HK-2 (cell line): ENCODE measurements around the gene PDE9A.
"Not testable (repeated sequence)": the region's sequence is repeated elsewhere in the genome, so short reads cannot be mapped to it uniquely, and the experiment has no call there.

Experiments used
- DNase-seq: peaks from one replicate; pipeline ENCODE4 v3.0.0-alpha.2; 2018; ENCODE audit not compliant: unreplicated experiment

PDE9A gene

GRCh38 chr21:42705346-42705745 is 51.9 kb downstream of the PDE9A start:
- DNase-seq = no peak

DNA sequence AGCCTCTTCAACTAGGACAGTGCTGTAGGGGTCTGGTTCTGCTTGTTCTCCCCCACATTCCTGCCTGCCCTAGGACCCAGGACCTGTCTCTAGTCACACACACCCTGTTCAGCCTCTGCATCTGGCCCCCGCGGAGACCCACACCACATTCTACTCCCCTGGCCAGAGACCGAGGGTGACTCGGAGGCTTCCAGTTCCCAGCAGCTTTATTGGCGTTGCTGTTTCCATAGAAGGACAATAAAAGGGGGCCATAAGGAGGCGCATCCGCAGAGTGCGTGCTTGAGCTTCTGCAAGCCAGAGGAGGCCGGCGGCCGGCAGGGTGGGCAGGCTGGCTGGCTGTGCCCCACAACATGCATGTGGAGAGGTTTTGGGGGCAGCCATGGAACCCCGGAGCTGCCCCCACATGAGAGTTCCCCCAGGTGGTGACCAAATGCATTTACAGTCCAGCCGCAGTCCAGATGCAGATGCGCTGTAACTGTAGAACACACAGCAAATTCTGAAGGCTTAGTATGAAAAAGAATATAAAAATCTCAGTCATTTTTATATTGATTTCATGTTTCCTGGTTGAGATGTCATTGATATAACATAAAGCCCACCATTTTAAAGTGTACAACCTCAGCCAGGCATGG is 52.4 kb downstream of the PDE9A start:
- no peak for DNase-seq

DNA sequence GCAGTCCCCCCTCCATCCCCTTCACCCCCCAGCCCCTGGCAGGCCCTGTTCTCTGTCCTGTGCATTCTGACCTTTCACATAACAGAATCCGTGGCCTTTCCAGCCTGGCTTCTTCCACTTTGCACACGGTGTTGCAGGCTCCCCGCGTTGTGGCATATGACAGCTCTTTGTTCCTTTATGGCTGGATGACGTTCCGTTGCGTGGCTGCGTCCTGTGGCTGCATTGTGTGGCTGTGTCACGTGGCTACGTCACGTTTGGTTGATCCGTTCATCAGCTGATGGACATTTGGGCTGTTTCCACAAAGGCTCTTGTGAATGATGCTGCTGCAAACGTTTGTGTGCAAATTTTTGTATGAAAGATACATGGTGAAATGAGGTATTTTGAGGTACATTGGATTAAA is 53.3 kb downstream of the PDE9A start:
- DNase-seq = no peak

DNA sequence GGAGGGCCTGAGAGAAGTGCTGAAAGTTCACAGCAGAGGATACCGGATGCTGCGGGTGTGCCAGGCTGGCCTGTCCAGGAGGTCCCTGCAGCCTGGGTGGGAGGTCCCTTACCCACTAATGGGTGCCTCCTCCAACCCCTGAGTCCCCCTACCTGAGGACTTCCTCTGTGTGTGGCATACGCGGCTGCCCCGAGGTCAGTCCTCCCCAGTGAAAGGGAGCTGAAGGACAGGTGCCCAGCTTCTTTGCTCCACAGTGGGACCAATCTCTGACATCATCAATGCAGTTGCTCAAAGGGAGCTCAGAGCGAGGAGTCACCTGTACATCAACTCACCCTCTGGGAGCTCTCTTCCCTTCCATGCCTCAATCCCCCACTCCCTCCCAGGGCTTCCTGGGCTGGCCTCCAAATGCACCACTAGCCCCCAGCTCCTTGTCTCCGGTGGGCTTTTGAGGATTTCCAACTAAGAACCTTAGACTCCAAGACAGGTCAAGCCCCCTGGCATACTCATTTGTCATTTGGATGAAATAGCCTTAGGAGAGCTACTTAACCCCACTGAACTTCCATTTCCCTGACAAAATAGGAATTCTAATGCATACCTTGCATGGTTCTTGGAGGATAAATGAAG is 53.9 kb downstream of the PDE9A start:
- no peak for DNase-seq

GRCh38 chr21:42708107-42708506 is 54.7 kb downstream of the PDE9A start:
- no peak for DNase-seq

- DNase-seq = not testable (repeated sequence)
These were observed 55.5 kb downstream of the PDE9A start for GRCh38 chr21:42708916-42709315.

GRCh38 chr21:42711667-42712066 is 58.2 kb downstream of the PDE9A start:
- no peak for DNase-seq

- DNase-seq = not testable (repeated sequence)
These were observed 62.0 kb downstream of the PDE9A start for GRCh38 chr21:42715427-42715826.

GRCh38 chr21:42716074-42716473 is 62.7 kb downstream of the PDE9A start:
- DNase-seq = no peak

DNA sequence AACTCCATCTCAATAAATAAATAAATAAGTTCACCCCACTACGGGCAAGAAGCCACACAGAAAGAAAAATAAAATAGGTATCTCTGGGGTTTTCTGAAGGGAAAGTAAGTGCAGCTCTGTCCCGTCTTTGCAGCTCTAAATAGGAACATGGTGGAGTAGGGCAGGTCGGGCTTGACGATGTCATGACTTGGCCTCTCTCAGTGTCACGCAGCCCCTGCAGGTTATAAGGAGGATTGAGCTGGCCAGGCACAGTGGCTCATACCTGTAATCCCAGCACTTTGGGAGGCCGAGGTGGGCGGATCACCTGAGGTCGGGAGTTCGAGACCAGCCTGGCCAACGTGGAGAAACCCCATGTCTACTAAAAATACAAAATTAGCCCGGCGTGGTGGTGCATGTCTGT is 67.1 kb downstream of the PDE9A start:
- not testable (repeated sequence) for DNase-seq

GRCh38 chr21:42721341-42721824 is 68.0 kb downstream of the PDE9A start:
- no peak for DNase-seq

DNA sequence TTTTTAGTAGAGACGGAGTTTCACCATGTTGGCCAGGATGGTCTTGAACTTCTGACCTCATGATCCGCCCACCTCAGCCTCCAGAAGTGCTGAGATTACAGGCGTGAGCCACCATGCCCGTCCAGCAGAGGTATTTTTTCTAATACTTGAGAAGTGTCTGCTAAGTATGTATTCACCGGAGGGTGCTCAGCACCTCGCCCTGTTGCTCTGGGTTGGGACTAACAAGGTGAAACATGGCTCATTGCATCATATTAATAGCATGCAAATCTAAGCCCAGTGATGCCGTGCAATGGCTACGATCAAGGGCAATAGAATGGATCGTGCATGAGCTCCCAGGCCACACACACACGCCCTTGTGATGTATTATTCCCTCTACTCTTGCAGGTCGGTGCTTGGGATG is 68.7 kb downstream of the PDE9A start:
- no peak for DNase-seq

DNA sequence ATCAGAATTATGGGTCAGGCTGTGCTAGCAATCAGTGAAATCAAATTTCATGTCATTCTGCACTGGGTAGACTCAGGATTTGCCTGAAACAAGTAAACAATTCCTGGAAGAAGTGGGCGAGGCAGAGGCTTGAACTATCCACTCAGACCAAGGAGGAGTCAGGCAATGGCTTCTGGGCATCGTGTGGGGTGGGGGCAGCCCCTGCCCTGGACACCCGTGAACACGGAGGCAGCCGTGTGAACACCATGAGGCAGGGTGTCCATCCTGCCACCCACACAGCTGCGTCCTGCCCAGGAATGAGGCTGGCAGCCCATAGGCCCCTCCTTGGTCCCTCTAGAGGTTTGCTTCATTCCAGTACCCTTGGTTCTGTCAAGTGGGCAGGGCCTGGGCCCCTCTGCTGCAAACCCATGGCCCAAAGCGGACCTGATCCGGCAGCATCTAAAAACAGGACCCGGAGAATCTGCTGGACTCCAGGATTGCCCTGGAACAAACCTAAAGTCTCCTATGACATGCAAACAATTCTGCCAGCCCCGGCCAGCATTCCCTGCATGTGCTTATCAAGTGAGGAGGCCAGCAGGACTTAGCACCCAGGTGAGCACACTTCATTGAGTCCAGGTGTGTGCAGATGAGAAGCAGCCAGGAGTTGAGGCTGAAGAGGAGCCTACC is 69.5 kb downstream of the PDE9A start:
- DNase-seq = no peak

DNA sequence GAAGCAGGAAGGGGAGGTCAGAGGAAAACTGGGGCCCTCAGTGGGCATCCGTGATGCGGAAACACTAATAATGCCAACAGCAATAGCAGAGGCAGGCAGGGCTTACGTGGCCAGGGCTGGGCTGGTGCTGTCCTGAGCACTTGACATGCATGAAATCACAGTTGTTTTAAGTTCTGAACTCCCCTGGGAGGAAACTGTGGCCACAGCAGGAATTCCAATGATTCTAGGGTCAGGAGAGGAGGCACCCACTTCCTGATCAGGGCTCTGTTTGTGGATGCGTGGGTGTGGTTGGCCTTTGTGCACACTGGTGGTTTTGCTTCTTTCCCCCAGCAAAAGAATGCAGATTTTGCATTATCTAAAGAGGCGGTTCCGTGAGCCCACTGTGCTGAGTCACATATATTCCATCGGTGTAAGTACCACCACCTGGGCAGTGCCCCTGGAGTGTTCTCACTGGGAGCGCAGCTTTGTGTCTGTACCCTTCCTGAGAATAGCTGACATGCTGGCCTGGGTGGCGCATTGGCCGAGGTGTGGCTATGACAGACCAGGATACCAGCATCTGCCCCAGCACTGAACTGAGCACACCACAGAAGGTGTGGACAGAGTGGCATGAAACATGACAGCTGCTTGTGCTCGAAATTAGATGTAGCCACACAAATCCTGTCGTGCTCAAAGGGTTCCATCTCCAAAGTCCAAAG is 71.0 kb downstream of the PDE9A start:
- DNase-seq = peak; percentile 71

DNA sequence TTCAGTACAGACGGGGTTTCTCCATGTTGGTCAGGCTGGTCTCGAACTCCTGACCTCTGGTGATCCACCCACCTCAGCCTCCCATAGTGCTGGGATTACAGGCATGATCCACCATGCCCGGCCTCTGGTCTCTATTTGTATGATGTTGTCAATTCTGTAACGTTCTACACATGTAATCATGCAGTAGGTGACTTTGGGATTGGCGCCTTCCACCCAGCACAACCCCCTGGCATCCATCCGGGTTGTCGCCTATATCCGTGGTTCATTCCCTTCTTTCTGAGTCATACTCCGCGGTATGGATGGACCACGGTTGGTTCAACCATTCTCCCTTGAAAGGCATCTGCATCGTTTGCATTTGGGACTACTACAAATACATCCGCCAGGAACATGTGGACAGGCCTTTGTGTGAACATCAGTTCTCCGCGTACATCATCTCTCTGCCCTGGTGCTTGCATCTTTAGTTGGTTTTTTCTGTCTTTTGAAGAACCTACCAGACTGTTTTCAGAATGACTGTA is 72.1 kb downstream of the PDE9A start:
- no peak for DNase-seq

DNA sequence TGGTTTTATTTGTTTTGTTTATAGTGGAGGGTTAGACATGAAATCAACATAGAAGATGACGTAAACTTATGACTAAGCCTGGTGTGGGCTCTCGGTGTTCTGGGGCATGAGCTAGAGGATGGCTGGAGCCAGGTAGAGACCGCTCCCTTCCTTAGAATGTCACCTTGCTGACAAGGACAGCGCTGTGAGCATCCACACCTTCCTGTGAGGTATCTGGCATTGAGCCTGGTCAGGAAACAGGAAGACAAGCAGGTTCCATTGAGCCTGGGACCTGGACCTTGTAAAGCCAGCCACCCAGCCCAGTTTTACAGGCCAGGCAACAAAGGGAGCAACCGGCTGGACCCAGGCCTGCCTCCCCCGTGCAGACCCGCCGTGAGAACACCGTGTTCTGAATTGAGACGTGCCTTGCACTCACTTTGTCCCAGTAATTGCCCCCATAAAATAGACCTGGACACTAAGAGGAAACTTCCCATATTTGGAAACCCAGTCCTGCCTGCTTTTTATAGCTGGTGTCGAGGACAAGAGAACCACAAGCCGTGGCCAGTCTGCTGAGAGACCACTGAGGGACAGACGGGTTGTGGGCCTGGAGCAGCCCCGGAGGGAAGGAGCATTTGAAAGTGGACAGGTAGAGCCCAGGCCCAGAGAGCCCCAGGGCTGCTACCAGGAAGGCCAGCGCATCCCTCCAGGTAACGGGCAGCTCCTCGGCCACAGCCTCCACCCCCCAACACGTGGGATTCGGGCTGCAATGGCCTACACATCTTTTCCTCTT is 78.0 kb downstream of the PDE9A start:
- no peak for DNase-seq

- DNase-seq = no peak
These were observed 78.6 kb downstream of the PDE9A start for GRCh38 chr21:42732033-42732410.

GRCh38 chr21:42733037-42733627 is 79.7 kb downstream of the PDE9A start:
- DNase-seq = no peak

DNA sequence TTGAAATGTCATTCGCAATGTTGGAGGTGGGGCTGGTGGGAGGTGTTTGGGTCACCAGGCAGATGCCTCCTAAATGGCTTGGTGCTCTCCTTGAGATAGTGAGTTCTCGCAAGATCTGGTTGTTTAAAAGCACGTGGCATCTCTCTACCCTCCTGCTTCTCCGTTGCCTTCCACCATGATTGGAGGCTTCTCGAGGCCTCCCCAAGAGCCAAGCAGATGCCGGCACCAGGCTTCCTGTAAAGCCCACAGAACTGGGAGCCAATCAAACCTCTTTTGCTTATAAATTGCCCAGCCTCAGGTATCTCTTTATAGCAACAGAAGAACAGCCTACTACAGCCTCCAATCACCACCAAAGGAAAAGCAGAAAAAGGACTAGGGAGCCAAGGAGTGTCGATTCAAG is 80.5 kb downstream of the PDE9A start:
- no peak for DNase-seq

- no peak for DNase-seq
These were observed 81.0 kb downstream of the PDE9A start for GRCh38 chr21:42734323-42734971.

GRCh38 chr21:42735061-42735460 is 81.6 kb downstream of the PDE9A start:
- DNase-seq = no peak
